SK-N-SH treated with all-trans-retinoic acid at 6 μM for 48 hours (cell line): Measurements from ENCODE around the gene DBX1.

Experiments
- ATAC-seq: fragments of 200-7000 bp; cut with Tn5 transposase; 3 replicates; pipeline ENCODE4 v1.9.1; 2020; ENCODE audit warnings: mild to moderate bottlenecking, moderate library complexity
- ARNTL ChIP-seq: fragments of 450-650 bp; formaldehyde crosslinking; IDR thresholded peaks from 2 replicates; pipeline ENCODE4 v1.5.0; 2020; ENCODE audit warnings: low read depth, mild to moderate bottlenecking, moderate library complexity, borderline replicate concordance
- BACH2 ChIP-seq: fragments of 250-450 bp; sonication (Bioruptor Pico); IDR thresholded peaks from 2 replicates; pipeline ENCODE4 v1.9.0; 2021; ENCODE audit warnings: mild to moderate bottlenecking, borderline replicate concordance
- CSDC2 ChIP-seq: fragments of 250-450 bp; sonication (Bioruptor Pico); IDR thresholded peaks from 2 replicates; pipeline ENCODE4 v1.5.0; 2020; ENCODE audit warnings: mild to moderate bottlenecking, moderate library complexity
- ESRRG ChIP-seq: fragments of 250-450 bp; sonication (Bioruptor Pico); IDR thresholded peaks from 2 replicates; pipeline ENCODE4 v1.6.1; 2021; ENCODE audit warnings: mild to moderate bottlenecking
- GLIS3 ChIP-seq: fragments of 250-450 bp; sonication (Bioruptor Pico); IDR thresholded peaks from 2 replicates; pipeline ENCODE4 v1.5.0; 2020; ENCODE audit warnings: mild to moderate bottlenecking, moderate library complexity
- ISL1 ChIP-seq: fragments of 250-450 bp; sonication (Bioruptor Pico); IDR thresholded peaks from 2 replicates; pipeline ENCODE4 v2.1.2; 2022; ENCODE audit warnings: mild to moderate bottlenecking, moderate library complexity
- OSR1 ChIP-seq: fragments of 250-450 bp; sonication (Bioruptor Pico); IDR thresholded peaks from 2 replicates; pipeline ENCODE4 v1.8.0; 2022; ENCODE audit warnings: moderate library complexity, mild to moderate bottlenecking, inconsistent platforms
- PPARA ChIP-seq: fragments of 250-450 bp; sonication (Bioruptor Pico); IDR thresholded peaks from 2 replicates; pipeline ENCODE4 v1.5.0; 2020; ENCODE audit warnings: mild to moderate bottlenecking, borderline replicate concordance
- RARB ChIP-seq: fragments of 250-450 bp; sonication (Bioruptor Pico); IDR thresholded peaks from 2 replicates; pipeline ENCODE4 v1.8.0; 2021; ENCODE audit warnings: mild to moderate bottlenecking, moderate library complexity
- SNAI2 ChIP-seq: fragments of 250-450 bp; sonication (Bioruptor Pico); IDR thresholded peaks from 2 replicates; pipeline ENCODE4 v1.5.0; 2020; ENCODE audit warnings: mild to moderate bottlenecking, moderate library complexity
- TOX ChIP-seq: fragments of 250-450 bp; sonication (Bioruptor Pico); IDR thresholded peaks from 2 replicates; pipeline ENCODE4 v1.8.0; 2021; ENCODE audit warnings: mild to moderate bottlenecking, moderate library complexity, borderline replicate concordance
- ZC3H10 ChIP-seq: fragments of 250-450 bp; sonication (Bioruptor Pico); IDR thresholded peaks from 2 replicates; pipeline ENCODE4 v1.5.1; 2021; ENCODE audit warnings: mild to moderate bottlenecking, moderate library complexity
- ZFP3 ChIP-seq: fragments of 250-450 bp; sonication (Bioruptor Pico); IDR thresholded peaks from 2 replicates; pipeline ENCODE4 v1.5.0; 2020; ENCODE audit warnings: mild to moderate bottlenecking, moderate library complexity
- ZFP30 ChIP-seq: fragments of 450-650 bp; formaldehyde crosslinking; IDR thresholded peaks from 2 replicates; pipeline ENCODE4 v1.5.0; 2022; ENCODE audit warnings: mild to moderate bottlenecking, moderate library complexity
- ZNF565 ChIP-seq: fragments of 450-650 bp; formaldehyde crosslinking; conservative IDR thresholded peaks from 2 replicates; pipeline ENCODE4 v1.5.0; 2020; ENCODE audit warnings: low read depth, mild to moderate bottlenecking, moderate library complexity
- ZNF70 ChIP-seq: fragments of 450-650 bp; formaldehyde crosslinking; IDR thresholded peaks from 2 replicates; pipeline ENCODE4 v1.5.0; 2020; ENCODE audit warnings: mild to moderate bottlenecking, moderate library complexity
- ZNF8 ChIP-seq: fragments of 450-650 bp; formaldehyde crosslinking; IDR thresholded peaks from 2 replicates; pipeline ENCODE4 v1.5.0; 2020; ENCODE audit warnings: mild to moderate bottlenecking, moderate library complexity
- TF ChIP-seq, protein P1 (sequence below): fragments of 250-450 bp; sonication (Bioruptor Pico); IDR thresholded peaks from 2 replicates; pipeline ENCODE4 v1.5.1; 2020; ENCODE audit warnings: low read depth, mild to moderate bottlenecking, moderate library complexity
- TF ChIP-seq, protein P2 (sequence below): fragments of 250-450 bp; sonication (Bioruptor Pico); IDR thresholded peaks from 2 replicates; pipeline ENCODE4 v1.5.0; 2020; ENCODE audit warnings: mild to moderate bottlenecking, moderate library complexity
- TF ChIP-seq, protein P3 (sequence below): fragments of 250-450 bp; sonication (Bioruptor Pico); IDR thresholded peaks from 2 replicates; pipeline ENCODE4 v1.5.1; 2021; ENCODE audit warnings: mild to moderate bottlenecking, moderate library complexity
- TF ChIP-seq, protein P4 (sequence below): fragments of 250-450 bp; sonication (Bioruptor Pico); IDR thresholded peaks from 2 replicates; pipeline ENCODE4 v1.8.0; 2020; ENCODE audit warnings: mild to moderate bottlenecking, moderate library complexity, borderline replicate concordance

The DBX1 gene

DNA sequence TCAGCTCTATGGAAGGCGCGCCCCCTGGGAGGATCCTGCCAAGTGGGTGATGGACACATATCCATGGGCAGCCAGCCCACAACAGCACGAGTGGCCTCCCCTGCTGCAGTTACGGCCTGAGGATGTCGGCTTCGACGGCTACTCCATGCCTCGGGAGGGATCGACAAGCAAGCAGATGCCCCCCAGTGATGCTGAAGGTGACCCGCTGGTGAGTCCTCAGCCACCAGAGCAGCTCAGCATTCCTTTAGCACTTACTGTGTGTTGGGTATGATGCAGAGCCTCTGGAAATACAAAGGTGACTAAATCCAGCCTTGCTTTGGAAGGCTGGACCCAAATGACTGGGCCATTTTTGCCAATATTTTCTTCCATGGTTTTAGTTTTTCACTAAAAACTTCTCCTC is 45.7 kb downstream of the DBX1 start:
- no peak for ATAC-seq
- TF ChIP-seq ZFP30 (CRISPR knock-in tag) (no peak), TOX (CRISPR knock-in tag) (no peak), ARNTL (CRISPR knock-in tag) (no peak), SNAI2 (CRISPR knock-in tag) (no peak), GLIS3 (CRISPR knock-in tag) (no peak), ISL1 (CRISPR knock-in tag) (no peak), OSR1 (CRISPR knock-in tag) (no peak), ZNF8 (CRISPR knock-in tag) (no peak), PPARA (CRISPR knock-in tag) (no peak), ZNF70 (CRISPR knock-in tag) (no peak), ZNF565 (CRISPR knock-in tag) (no peak), ESRRG (CRISPR knock-in tag) (no peak)
- TF ChIP-seq, protein P1, sequence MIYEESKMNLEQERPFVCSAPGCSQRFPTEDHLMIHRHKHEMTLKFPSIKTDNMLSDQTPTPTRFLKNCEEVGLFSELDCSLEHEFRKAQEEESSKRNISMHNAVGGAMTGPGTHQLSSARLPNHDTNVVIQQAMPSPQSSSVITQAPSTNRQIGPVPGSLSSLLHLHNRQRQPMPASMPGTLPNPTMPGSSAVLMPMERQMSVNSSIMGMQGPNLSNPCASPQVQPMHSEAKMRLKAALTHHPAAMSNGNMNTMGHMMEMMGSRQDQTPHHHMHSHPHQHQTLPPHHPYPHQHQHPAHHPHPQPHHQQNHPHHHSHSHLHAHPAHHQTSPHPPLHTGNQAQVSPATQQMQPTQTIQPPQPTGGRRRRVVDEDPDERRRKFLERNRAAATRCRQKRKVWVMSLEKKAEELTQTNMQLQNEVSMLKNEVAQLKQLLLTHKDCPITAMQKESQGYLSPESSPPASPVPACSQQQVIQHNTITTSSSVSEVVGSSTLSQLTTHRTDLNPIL (CRISPR knock-in tag): no peak
- TF ChIP-seq, protein P2, sequence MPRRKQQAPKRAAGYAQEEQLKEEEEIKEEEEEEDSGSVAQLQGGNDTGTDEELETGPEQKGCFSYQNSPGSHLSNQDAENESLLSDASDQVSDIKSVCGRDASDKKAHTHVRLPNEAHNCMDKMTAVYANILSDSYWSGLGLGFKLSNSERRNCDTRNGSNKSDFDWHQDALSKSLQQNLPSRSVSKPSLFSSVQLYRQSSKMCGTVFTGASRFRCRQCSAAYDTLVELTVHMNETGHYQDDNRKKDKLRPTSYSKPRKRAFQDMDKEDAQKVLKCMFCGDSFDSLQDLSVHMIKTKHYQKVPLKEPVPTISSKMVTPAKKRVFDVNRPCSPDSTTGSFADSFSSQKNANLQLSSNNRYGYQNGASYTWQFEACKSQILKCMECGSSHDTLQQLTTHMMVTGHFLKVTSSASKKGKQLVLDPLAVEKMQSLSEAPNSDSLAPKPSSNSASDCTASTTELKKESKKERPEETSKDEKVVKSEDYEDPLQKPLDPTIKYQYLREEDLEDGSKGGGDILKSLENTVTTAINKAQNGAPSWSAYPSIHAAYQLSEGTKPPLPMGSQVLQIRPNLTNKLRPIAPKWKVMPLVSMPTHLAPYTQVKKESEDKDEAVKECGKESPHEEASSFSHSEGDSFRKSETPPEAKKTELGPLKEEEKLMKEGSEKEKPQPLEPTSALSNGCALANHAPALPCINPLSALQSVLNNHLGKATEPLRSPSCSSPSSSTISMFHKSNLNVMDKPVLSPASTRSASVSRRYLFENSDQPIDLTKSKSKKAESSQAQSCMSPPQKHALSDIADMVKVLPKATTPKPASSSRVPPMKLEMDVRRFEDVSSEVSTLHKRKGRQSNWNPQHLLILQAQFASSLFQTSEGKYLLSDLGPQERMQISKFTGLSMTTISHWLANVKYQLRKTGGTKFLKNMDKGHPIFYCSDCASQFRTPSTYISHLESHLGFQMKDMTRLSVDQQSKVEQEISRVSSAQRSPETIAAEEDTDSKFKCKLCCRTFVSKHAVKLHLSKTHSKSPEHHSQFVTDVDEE (CRISPR knock-in tag): no peak
- TF ChIP-seq, protein P3, sequence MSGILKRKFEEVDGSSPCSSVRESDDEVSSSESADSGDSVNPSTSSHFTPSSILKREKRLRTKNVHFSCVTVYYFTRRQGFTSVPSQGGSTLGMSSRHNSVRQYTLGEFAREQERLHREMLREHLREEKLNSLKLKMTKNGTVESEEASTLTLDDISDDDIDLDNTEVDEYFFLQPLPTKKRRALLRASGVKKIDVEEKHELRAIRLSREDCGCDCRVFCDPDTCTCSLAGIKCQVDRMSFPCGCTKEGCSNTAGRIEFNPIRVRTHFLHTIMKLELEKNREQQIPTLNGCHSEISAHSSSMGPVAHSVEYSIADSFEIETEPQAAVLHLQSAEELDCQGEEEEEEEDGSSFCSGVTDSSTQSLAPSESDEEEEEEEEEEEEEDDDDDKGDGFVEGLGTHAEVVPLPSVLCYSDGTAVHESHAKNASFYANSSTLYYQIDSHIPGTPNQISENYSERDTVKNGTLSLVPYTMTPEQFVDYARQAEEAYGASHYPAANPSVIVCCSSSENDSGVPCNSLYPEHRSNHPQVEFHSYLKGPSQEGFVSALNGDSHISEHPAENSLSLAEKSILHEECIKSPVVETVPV (CRISPR knock-in tag): no peak

DNA sequence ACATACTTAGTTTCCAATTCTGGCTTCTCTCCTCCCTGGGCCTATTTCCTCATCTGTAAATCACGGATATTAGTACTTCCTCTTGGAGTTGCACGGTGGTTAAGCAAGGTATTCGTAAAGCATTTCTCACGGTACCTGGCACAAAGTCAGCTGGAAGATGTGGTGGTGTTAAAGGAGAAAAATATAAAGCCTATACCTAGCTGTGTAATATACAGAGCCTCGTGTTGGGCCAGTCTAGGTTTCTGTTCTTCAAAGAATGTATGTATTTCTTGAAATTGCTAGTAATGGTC is 47.2 kb downstream of the DBX1 start:
- ATAC-seq: no peak
- TF ChIP-seq SNAI2 (CRISPR knock-in tag) (no peak), ISL1 (CRISPR knock-in tag) (no peak), OSR1 (CRISPR knock-in tag) (no peak)

DNA sequence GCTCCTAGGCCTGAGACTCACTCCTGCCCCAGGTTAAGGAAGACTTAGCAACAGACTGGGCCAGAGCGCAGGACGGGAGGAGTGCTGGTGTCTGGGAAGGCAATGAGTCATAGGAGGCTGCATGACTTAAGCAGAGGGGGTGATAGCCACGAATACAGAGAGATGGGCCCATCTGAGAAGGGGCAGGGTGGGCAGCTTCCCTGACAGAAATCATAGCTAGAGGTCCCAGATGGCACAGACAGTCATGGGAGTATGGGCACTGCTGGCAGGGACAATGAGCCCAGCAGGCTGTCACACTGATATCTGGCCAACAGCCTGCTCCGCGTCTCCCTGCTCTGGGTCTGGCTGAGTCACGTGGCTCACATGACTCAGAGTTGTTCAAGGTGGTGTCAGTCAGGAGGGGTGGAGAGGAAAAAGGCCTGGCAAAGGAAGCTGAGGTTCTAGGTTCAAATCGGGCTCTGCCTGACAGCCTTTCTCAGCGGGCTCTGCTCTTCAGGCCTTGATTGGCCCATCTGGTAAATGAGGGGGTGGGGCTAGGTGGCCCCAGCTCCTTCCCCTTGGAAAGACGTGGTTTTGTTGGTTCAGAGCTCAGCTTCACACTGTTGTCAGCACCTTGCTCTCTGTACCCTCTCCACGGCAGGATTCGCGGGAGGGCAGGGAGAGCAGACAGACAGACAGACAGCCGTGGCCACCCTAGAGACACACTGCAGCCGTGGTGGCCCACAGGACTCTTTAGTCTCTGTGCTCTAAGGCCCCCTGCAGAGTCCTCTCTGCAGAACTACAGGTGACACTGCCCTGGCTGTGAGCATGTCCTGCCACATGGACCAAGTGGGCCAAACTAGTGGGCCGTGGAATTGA is 47.8 kb downstream of the DBX1 start:
- ATAC-seq: peak; percentile 89
- no peak for TF ChIP-seq RARB (CRISPR knock-in tag)
- TF ChIP-seq, protein P4, sequence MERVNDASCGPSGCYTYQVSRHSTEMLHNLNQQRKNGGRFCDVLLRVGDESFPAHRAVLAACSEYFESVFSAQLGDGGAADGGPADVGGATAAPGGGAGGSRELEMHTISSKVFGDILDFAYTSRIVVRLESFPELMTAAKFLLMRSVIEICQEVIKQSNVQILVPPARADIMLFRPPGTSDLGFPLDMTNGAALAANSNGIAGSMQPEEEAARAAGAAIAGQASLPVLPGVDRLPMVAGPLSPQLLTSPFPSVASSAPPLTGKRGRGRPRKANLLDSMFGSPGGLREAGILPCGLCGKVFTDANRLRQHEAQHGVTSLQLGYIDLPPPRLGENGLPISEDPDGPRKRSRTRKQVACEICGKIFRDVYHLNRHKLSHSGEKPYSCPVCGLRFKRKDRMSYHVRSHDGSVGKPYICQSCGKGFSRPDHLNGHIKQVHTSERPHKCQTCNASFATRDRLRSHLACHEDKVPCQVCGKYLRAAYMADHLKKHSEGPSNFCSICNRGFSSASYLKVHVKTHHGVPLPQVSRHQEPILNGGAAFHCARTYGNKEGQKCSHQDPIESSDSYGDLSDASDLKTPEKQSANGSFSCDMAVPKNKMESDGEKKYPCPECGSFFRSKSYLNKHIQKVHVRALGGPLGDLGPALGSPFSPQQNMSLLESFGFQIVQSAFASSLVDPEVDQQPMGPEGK (CRISPR knock-in tag): peak; percentile 59; the same call in 1 of the 2 replicates
- TF ChIP-seq CSDC2 (CRISPR knock-in tag): peak; percentile 64; the same call in 1 of the 2 replicates
- no peak for TF ChIP-seq ESRRG (CRISPR knock-in tag)
- no peak for TF ChIP-seq ZNF565 (CRISPR knock-in tag)
- TF ChIP-seq PPARA (CRISPR knock-in tag): no peak
- 0 out of 2 replicates have a peak, but pooled peaks have one; percentile 32 for TF ChIP-seq ISL1 (CRISPR knock-in tag)

DNA sequence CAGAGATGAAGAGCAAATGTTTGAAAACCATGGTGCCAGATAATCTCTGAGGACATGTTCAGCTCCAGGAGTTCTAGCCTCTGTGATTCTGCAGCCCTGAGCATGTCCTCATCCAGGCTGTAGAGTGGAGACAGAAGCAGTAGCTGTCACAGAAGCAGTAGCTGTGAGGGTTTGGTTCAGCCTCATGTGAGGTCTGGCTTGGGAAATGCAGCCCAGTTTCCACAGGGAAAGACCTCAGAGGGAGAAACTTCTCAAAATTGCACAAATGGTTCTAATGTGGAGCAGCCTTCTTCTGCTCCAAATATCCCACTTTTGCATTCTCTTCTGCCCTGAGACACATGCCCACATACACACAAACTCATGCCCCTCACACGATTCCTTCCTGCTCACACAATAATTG is 48.4 kb downstream of the DBX1 start:
- TF ChIP-seq ZNF70 (CRISPR knock-in tag) (no peak), ISL1 (CRISPR knock-in tag) (no peak), OSR1 (CRISPR knock-in tag) (no peak), ZFP3 (CRISPR knock-in tag) (no peak), ZC3H10 (CRISPR knock-in tag) (no peak), ZFP30 (CRISPR knock-in tag) (no peak), SNAI2 (CRISPR knock-in tag) (no peak), BACH2 (CRISPR knock-in tag) (no peak)
- TF ChIP-seq, protein P1 (CRISPR knock-in tag): no peak
- ATAC-seq: peak; percentile 2; the same call in 2 of the 3 replicates
